Calu3 (cell line): Measurements from ENCODE around the gene C1QTNF1. TPM values are rescaled to one million over a fixed set of nuclear protein-coding genes. Genes with fewer than 3 reads are reported as not detected.

Experiments used
- BruUV-seq: library from RNA; stranded (reverse); fragments of 400-500 nt; replicated peaks from 2 replicates; lab custom pipeline; 2021; lab: Mats Ljungman, UMichigan
- CTCF ChIA-PET: fragments of 300-600 bp; sonication (Branson Sonifier 250); formaldehyde crosslinking; loops from one replicate; lab custom pipeline; 2022; ENCODE audit warnings: antibody characterized with exemption; lab: Charles Lee
- DNase-seq: peaks from one replicate; pipeline ENCODE4 v3.0.0; 2022
- H3K27ac Mint-ChIP-seq: one replicate; pipeline ENCODE4 v1.8.0; 2022; ENCODE audit warnings: mixed read lengths; ENCODE audit not compliant: unreplicated experiment
- H3K27me3 Mint-ChIP-seq: one replicate; pipeline ENCODE4 v1.8.0; 2022; ENCODE audit warnings: mixed read lengths; ENCODE audit not compliant: unreplicated experiment
- H3K36me3 Mint-ChIP-seq: one replicate; pipeline ENCODE4 v1.8.0; 2022; ENCODE audit warnings: mild to moderate bottlenecking, moderate library complexity, mixed read lengths; ENCODE audit not compliant: insufficient read depth, unreplicated experiment
- H3K4me1 Mint-ChIP-seq: one replicate; pipeline ENCODE4 v1.8.0; 2022; ENCODE audit warnings: mild to moderate bottlenecking, low read depth, mixed read lengths; ENCODE audit not compliant: unreplicated experiment
- H3K4me3 Mint-ChIP-seq: one replicate; pipeline ENCODE4 v1.8.0; 2022; ENCODE audit warnings: mild to moderate bottlenecking, low read depth, moderate library complexity, mixed read lengths; ENCODE audit not compliant: unreplicated experiment
- H3K9me3 Mint-ChIP-seq: one replicate; pipeline ENCODE4 v1.8.0; 2022; ENCODE audit warnings: low read depth, mixed read lengths; ENCODE audit not compliant: unreplicated experiment
- CTCF ChIP-seq: fragments of 200-600 bp; IDR thresholded peaks from one replicate; pipeline ENCODE4 v1.8.0; 2022; ENCODE audit warnings: antibody characterized with exemption; ENCODE audit not compliant: unreplicated experiment
- intact Hi-C: fragments of 100-400 bp; cut with micrococcal nuclease; formaldehyde crosslinking; loops from one replicate; pipeline ENCODE4 v1.10.0; 2022; ENCODE audit not compliant: unreplicated experiment
- total RNA-seq: library from RNA; stranded (reverse); gene quantifications from 2 replicates; pipeline ENCODE4 v1.2.3, GENCODE V29; 2022

The C1QTNF1 gene
- total RNA-seq, 1 experiment from 2014 or later: 3.3 TPM

GRCh38 chr17:79022507-79022991 lies 1.4 kb upstream of the C1QTNF1 start:
- CTCF ChIA-PET: no interaction called here
- Mint-ChIP-seq H3K4me3 (no peak overlapping the region), H3K36me3 (peaks cover 21% of the 10 kb centered on the region), H3K27me3 (peaks cover 10% of the 10 kb centered on the region), H3K4me1 (peaks cover 30% of the 10 kb centered on the region), H3K9me3 (no peaks in the 10 kb centered on the region), H3K27ac (no peak overlapping the region)
- DNase-seq: no peak
- intact Hi-C loops: no loop called here
- TF ChIP-seq CTCF: no peak
- BruUV-seq: no TSS peak

- no TSS peak for BruUV-seq
- H3K27ac Mint-ChIP-seq: no peak overlapping the region
- no peak for TF ChIP-seq CTCF
- CTCF ChIA-PET: no interaction called here
- H3K36me3 Mint-ChIP-seq: peaks cover 25% of the 10 kb centered on the region
- H3K27me3 Mint-ChIP-seq: peaks cover 10% of the 10 kb centered on the region
- H3K4me1 Mint-ChIP-seq: peaks cover 33% of the 10 kb centered on the region
- no peaks in the 10 kb centered on the region for H3K9me3 Mint-ChIP-seq
- no peak for DNase-seq
- H3K4me3 Mint-ChIP-seq: peak overlapping the region; percentile 77
- intact Hi-C loops: no loop called here
These were observed 726 bp upstream of the C1QTNF1 start for GRCh38 chr17:79023180-79023705.

DNA sequence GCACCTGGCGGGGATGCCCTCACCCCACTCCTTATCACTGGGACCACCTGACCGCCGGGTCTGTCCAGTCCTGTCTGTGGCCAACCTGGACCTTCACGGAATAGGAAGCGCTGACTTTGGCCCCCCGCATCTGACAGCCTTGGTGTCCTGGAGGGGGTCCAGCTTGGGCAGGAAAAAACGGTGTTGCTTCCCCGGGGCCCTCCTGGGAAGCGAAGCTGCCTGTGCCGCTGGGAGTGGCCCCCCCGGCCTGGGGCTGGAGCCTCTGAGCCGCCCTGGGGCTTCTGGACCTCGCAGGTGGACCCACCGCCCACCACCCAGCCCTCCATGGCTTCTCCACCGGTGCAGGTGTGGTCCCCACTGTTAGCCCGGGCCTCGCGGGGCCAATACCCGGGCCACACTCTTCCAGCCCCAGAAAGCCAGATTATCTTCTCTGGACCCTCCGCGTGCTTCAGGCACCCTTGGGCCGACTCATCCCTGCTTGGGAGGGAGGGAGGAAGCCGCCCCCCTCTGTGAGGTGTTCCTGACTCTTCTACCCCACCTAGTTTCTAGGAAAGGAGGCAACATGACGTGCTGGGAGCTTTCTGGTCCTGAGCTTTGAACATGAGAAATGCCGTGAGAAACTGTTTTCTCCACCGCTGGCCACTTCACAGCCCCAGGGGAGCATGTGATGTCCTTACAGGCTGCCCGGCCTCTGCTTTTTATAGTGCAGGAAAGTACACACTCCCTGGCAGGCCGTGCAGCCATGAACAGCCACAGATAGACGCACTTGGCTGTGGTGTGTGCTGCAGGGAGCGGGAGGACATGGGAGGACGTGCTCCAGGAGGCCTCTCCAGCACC lies 1.1 kb downstream of the C1QTNF1 start:
- Mint-ChIP-seq H3K36me3 (peaks cover 25% of the 10 kb centered on the region), H3K4me1 (peaks cover 17% of the 10 kb centered on the region), H3K4me3 (peak overlapping the region; percentile 77), H3K27me3 (peaks cover 10% of the 10 kb centered on the region), H3K27ac (no peak overlapping the region), H3K9me3 (no peaks in the 10 kb centered on the region)
- DNase-seq: no peak
- CTCF ChIA-PET: interaction anchor here (2.0 to 2.2 kb wide), 2 partner anchors 11 to 21 kb away, joined by 6 to 19 read pairs; no protein-coding TSS in a partner anchor
- no peak for TF ChIP-seq CTCF
- no TSS peak for BruUV-seq
- intact Hi-C loops: no loop called here

DNA sequence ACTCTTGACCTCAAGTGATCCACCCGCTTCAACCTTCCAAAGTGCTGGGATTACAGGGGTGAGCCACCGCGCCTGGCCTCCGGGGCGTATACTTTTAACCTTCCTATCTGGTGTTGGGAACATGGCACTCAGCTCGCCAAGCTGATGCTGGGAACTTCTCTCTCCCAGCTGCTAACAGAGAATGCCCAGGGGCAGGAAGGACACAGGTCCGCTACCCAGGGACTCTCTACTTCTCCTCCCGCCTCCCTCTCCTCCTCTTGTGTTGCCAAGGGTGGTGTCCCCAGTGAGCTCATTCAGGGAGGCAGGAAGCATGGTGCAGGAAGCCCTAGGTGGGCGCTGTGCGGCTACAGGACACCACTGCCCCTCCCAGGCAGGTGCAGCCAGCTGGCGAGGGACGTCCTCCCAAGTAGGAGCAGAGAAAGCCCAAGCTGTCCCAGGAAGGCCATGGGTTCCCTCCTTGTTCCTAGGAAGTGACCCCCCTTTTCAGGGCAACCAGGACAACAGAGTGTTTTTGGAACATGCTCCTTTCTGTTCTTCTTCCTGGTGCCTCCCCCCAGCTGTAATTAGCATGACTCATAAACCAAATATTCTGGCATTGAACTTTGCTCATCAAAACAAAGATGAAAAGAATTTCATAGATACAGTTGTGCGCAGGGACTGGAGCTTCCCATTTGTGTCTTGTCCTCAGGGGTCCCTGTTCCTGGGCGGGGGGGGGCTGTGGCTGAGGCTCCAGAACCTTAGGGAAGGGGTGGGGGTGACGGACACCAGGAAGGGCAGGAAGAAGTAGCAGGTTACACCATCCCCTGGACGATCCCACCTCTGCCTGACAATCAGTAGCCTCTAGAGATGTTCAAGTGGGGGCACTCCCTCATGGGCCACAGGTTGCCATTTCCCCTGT lies 2.7 kb downstream of the C1QTNF1 start:
- Mint-ChIP-seq H3K27ac (peak overlapping the region; percentile 53), H3K4me1 (peaks cover 18% of the 10 kb centered on the region), H3K4me3 (peak overlapping the region; percentile 42), H3K27me3 (peaks cover 14% of the 10 kb centered on the region), H3K36me3 (peaks cover 25% of the 10 kb centered on the region), H3K9me3 (no peaks in the 10 kb centered on the region)
- no peak for TF ChIP-seq CTCF
- CTCF ChIA-PET: interaction anchor here (0.6 to 2.2 kb wide), 9 partner anchors 10 to 362 kb away, joined by 3 to 19 read pairs (median 4); no protein-coding TSS in a partner anchor
- peak; percentile 47 for DNase-seq
- intact Hi-C loops: no loop called here
- no TSS peak for BruUV-seq
